Ureter (tissue), 1 donor: Measurements from ENCODE around the gene DNAAF9. TPM values are rescaled to one million over a fixed set of nuclear protein-coding genes. Genes with fewer than 3 reads are reported as not detected.

Source experiments
- DNase-seq: peaks from one replicate; pipeline ENCODE4 v3.0.0-alpha.2; 2020; ENCODE audit warnings: low spot score
- total RNA-seq: library from RNA; stranded (reverse); gene quantifications from one replicate; pipeline ENCODE4 v1.2.4, GENCODE V29; 2023
- donor health status: DM: yes; HTN: yes; CAD: no.

DNAAF9 gene
- total RNA-seq, 1 donor from 2014 or later = 36.1 TPM

DNA sequence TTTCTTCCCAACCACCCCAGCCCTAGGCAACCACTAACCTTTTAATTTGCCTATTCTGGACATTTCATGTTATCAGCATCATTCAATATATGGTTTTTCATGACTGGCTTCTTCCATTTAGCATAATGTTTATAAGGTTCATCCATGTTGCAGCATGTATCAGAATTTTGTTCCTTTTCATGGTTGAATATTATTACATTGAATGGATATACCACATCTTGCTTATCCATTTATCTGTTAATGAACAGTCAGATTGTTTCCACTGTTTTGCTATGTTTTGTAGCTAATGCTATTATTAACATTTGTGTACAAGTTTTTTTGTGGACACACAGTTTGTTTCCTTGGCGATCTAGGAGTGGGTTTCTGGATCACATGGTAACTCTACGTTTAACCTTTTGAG is 3.0 kb upstream of the DNAAF9 start:
- DNase-seq = no peak

DNA sequence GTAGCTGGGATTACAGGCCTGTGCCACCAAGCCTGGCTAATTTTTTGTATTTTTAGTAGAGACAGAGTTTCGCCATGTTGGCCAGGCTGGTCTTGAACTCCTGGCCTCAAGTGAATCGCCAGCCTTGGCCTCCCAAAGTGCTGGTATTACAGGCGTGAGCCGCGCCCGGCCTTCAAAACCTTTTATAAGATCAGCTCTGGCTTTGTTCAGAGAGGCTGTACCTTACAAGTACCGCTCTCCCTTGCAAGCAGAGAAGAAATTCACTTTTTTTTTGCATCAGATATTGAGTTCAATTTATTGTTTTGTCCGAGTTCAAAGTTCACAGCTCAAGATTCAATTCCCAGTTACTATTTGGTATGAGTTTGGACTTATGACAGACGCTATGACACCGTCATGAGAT is 1.9 kb upstream of the DNAAF9 start:
- no peak for DNase-seq

DNA sequence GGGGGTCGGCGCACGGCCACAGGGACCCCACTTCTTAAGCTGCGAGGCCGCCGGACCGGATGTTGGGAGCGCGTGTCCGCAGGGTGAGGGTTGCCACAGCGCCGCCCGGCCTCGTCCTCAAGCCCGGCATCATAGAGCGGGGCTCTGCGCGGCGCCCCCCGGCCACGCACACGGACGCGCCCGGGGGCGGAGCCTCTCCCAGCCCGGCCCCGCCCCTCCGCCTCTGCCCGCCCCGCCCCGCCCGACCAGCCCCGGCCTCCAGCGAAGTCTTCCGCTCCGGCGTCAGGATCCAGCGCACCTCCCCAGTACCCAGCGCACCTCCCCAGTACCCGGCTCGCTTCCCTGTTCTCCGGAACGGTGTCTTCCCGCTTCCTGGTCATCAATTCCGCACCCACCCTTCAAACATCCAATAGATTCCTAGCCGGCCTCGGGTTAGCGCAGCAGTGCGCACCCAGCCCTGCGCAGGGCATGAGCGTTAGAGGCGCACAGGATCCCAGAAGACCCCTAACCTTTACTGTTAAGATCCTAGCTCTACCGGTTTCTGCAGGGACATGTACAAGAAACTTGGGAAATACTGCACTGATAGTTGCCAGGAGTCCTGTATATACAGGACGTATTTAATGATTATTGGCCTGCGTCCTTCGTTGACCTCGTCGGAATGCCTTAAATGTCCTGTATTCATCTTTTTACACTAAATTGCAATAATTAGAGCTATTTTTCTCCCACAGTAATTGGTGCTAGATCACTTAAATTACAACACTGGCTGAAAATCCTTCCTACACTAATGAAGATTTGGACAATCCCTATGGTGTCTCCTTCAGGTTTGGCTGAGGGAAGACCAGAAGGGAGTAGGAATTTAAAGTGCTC is 535 bp upstream of the DNAAF9 start:
- DNase-seq = peak; percentile 83

DNA sequence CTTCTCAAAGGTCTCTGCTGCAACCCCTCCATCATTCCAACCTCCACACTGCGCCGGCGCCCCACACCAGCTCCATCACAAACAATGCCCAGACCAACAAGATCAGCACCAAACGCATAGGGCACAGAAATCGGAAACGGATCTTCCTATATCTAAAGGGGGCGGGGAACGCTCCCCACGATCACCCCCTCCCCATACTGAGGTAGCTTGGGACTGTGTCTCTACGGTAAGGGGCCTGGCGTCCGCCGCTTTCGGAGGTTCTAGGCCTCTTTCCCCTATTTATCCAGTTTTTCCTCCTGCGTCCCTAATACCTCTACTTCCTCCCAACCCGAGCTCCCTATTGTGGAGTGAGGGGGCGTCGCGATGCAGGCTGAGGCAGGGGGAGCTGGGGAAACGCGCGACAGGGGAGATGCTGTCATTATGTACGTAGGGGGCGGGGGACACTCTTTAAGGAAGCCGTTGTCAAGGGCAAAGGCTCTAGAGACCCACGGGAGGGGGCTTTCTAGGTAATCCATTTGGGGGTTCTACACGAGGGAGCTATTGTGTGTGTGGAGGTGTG is 909 bp downstream of the DNAAF9 start:
- DNase-seq = no peak

DNA sequence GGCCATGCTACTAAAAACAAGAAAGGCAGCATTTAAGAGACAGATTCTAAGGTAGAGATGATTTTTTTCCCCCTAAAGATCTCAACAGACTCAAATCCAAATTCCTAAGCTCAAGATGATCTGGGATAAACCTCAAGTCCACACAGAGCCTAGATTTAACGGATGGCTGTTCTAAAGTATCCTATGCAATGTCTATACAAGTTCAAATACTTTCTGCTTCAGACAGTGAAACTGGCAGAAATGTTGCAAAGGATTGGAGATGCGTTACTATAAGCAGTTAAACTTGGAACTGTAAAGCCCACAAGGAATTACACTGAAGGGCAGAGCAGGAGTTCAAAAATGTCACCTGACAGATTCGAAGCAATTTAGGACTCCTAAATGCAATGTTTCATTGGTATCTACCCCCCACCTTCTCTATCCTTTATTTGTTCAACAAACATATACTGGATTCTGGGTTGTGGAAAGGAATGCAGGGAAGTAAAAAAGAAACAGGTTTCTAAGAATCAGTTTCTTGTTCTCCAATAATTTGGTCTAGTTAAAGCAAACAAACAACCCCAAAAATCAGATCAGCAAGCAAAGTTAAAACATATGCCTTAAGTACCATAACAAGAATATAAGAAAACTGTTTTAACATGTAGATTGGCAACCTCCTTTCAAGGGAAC is 1.6 kb downstream of the DNAAF9 start:
- DNase-seq = no peak

DNA sequence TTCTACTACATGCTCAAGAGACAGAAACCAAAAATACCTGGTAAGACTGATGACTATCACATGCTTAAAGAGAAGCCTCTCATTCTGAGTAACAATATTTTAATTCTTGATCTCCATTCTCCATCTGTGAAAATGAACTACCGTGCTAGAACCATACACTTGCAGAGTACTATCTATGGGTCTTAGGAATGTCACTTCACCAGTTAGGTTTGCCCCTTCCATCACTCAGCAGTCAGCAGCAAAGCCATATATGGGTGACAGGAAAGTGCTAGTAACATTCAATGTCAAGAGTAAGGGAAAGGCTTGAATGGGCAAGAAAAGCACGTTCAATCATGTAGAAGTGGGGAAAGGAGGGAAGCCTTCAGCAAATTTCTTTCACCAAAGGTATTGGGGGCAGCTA is 2.3 kb downstream of the DNAAF9 start:
- no peak for DNase-seq

DNA sequence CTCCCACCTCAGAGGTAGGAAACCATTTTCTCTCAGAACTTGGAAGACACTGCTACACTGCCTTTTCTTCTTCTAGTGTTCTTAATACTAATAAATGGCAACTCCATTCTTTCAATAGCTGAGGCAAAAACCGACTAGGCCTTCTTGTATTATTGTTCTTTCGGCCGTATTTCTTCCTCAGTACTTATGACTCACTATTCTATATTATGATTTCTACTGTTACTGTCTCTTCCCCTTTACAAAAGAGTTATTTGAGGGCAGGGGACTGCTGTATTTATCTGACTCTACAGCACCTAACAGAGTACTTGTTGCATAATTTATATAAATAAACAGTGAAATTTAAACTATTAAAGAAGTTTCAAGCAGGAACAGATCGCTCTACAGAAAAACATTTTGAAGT is 3.1 kb downstream of the DNAAF9 start:
- no peak for DNase-seq

DNA sequence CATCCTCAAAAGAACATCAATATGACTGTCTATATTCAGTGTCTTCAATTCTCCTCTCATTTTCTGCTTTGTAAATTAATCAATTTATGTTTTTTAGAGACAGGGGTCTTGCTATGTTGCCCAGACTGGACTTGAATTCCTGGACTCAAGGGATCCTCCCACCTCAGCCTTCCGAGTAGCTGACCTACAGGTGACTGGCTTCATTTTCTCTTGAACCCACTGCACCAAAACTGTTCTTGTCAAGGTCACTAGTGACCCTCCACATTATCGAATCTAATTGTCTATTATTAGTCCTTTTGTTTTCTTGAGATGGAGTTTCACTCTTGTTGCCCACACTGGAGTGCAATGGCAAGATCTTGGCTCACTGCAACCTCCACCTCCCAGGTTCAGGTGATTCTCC is 3.7 kb downstream of the DNAAF9 start:
- no peak for DNase-seq

DNA sequence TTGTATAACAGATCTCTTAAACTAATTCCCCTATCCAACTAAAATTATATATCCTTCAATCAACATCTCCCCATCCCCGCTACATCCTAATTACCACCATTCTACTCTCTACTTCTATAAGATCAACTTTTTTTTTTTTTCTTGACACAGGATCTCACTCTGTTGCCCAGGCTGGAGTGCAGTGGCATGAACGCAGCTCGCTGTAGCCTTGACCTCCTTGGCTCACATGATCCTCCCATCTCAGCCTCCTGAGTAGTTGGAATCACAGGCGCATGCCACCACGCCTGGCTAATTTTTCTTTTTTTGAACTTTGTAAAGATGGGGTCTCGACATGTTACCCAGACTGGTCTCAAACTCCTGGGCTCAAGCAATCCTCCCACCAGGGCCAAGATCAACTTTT is 5.0 kb downstream of the DNAAF9 start:
- DNase-seq = no peak

DNA sequence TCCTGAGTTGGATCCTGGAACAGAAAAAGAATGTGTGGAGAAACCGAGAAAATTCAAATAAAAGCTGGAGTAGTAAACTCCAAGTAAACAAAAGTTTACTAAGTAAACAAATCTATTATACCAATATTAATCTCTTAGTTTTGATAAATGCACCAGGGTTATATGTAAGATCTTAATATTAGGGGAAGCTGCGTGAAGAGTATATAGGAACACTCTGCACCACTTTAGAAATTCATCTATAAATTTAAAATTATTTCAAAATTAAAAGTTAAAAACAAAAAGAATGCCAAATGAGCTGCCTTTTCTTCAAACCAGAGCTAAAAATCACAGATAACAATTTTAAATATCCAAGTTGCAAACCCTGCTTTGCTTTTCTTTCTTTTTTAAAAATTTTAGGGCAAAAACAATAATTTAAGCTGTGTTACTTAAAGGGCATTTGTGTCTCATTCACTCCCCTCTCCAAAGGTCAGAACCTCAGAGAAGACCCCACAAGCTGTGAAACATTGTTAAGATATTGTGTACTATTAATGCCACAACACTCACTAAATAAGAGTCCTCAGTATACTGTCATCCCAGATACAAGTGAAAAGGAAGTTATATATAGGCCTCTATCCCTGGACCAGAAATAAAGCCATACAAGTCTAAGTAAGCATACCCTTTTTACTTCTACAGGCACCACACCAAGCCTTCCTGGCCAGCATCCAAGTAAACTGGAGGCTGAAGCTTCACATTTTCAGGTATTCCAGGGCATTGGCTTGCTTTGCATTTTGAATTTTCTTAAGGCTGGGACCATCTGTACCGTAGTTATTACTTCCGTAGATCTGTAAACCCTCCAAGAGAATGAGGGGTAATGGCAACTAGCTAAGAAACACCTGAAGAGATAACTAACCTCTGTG is 7.0 kb downstream of the DNAAF9 start:
- no peak for DNase-seq

DNA sequence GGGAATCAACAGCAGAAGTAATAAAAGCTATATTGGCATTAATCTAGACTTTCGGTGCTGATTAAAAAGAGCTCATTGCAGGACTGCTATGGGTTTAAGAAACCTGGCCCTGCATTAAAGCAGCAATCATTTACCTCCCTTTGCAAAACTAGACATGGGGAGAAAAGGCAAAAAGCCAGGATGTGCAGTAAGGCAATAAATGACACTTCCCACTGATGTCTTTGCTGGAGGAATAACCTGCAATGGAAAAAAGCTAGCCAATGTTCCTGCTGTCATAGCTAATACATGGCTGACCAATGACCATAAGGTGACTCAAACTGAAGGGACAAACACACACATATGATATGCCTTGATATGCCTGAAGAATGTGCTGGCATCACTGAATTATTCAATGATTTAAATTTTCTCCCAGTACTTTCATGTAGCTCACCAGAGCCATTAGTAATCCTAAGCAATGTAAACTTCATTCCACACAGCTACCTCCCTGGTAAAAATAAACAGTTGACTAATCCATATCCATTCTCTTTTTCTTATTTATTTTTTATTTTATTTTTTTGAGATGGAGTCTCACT is 8.7 kb downstream of the DNAAF9 start:
- DNase-seq = no peak

DNA sequence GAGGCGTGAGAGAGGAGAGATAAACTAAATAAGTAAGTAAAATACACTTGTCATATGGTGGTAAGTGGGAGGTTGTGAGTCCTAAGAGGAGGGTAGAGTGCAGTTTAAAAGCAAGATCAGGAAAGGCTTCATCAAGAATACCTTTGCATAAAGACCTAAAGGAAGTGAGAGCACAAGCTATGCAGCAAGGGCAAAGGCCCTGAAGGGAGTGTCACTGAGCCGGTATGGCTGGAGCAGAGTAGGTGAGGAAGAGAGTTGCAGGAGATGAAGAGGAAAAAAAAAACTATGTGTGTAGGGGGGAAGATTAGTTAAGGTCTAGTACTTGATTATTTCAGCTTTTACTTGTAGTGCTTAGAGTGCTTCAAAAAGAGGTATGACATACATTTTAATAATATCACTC is 11.0 kb downstream of the DNAAF9 start:
- no peak for DNase-seq

DNA sequence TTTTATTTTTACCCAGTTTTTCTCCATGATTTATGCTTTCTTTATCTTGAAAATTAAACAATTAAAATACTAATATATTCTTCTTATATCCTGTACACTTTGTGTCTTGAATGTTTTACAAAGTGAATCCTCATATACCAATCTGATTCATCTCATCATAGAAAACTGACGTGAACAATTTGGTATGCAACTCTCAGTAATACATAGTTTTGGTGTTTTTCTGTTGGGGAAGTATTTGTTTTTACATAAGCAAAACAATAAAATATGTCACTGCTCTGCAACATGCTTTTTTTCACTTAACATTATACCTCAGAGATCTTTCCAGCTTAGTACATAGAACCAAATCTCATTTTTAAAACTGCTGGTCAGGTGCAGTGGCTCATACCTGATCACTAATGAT is 14.7 kb downstream of the DNAAF9 start:
- no peak for DNase-seq

DNA sequence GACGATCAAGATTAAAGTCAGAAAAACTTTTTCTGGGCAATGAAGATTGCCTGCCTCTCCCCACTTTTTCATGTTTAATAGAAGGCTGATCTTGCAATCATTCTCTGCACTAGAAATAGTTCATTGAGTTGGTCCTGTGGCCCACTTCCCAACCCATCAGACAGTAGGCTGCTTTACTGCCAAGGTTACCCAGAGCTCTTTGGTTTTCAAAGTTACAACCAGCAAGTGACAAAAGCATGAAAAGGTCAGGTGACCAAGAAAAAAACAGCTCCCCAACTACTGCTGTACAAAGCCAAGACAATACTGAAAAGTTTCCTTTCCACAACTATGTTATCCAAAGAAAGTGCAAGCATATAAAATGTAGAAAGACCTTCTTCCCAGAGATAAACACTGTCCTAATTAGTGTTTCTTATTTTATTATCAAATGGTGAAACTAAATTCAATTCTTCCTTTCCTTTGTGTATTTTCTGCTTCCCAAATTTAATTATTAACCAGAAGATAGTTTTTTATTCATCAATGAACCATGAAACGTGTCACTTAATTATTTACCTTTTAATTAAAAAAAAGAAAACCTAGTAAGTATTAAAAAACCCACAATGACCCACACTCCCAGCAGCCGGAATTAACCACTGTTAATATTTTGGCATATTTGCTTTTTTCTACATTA is 16.6 kb downstream of the DNAAF9 start:
- DNase-seq = no peak

DNA sequence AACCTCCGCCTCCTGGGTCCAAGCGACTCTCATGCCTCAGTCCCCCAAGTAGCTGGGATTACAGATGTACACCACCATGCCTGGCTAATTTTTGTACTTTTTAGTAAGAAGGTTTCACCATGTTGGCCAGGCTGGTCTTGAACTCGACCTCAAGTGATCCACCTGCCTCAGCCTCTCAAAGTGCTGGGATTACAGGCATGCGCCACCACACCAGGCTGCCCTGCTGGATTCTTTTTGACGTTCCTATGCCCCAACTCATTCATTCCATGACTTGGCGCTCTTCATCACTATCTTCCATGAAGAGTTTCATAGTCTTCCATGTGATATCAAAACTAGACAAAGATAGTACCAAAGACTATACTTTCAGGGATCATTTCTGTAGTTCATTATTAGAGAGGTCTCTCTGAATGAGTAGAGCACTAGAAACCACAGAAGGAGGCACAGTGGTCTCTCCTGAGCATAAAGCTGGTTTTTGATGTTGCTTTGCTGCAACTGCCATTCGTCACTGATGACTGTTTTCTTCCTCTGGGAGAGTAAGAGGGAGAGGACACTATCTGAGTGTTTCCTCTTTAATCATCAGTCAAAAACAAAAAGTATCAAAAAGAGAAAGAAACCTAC is 23.5 kb downstream of the DNAAF9 start:
- DNase-seq = no peak

DNA sequence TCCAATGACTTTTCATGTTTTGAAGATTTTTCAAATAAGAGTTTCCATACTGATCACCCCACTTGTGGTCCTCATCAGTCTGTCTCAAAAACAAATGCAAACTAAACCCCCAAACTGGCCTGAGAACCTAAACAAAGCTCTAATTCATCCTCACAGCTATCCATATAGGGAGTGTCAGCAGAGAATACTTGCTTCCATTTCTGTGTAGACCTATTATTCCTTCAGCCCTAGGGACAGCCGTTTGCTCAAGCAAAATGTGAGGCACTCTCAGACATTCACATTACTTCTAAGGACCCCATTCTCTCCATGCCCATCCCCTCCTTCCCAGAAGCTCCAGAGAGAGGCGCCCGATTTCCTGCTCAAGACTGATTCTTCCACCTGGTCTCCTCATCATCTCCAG is 24.6 kb downstream of the DNAAF9 start:
- DNase-seq = no peak

DNA sequence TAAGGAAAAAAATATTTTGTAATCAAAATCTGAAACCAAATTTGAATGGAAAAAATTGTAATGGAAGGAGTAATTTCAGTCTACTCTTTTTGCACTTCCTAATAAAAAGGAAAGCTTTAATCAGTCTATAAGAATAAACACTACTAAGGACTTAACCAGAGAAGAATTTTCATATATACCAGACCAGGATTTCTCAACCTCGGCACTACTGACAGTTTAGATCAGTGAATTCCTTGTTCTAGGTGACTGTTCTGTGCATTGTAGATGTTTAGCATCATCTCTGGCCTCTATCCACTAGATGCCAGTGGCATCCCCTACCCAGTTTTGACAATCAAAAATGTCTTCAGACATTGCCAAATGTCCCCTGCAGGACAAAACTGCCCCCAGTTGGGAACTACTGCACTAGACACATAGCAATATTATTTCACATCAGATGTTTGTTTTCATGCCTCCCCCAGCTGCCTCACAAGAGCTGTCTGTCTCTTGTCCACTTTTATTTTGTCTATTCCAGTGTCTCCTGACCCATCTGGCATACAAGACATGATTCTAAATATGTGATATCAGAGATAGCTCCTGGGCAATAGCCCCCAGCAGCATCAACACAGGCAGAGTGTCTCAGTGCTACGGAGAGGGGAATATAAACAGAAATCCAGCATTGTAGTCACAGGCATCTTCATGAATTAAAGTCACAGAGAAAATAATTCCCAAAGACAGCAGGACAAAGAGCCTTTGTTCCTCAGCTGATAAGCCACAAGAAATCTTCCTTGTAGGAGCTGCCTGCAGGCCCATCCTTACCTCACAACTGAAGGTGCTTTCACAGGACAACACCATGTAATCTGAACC is 27.0 kb downstream of the DNAAF9 start:
- DNase-seq = no peak

DNA sequence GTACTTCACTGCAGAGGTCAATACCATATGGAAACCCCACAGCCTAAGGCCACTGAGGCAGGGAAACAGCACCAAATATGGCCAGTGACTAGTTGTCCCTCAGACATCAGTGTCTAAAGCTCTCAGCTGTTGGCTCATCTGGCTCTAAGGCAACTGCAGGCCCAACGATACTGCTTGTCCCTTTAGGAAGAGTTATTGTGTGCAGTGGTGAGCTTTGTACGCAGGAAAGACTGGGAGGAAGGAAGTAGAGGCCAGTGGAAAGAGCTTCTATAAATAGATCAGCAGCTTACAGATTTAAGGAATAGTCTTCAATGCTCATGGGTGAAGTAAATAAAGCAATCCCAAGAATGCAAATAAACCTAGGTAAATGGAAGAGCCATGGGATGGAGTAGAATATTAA is 29.3 kb downstream of the DNAAF9 start:
- no peak for DNase-seq

DNA sequence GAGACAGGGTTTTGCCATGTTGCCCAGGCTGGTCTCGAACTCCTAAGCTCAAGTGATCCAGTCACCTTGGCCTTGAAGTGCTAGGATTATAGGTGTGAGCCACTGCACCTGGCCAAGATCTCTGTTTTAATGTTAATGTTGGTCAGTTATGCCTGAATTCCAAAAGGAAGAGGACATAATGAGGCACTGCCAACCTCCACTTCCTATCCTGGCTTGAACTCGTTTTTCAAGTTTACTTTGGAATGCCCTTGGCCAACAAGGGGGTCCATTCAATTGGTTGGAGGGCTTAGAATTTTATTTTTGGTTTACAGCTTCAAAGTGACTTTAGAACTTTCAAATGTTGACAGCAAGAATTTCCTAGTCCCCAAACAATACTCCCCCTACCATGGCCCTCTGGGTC is 29.8 kb downstream of the DNAAF9 start:
- DNase-seq = no peak

DNA sequence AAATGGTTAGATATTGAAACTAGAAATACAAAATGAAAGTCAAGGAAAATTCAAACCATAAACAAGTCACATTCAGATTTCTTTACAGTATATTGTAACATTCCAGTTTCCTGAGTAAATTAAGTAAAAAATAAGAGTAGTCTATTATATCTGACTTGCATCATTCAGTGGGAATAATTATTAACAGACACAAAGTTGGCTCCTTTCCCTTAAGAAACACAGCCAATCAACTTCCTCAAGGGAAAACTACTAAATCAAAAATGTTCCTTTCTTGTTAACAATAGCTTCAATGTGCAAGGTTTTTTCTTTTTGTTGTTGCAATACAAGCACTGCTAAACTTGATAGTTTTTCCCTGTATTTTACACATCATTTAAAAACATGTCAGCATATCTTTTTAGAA is 33.2 kb downstream of the DNAAF9 start:
- DNase-seq = no peak
